Measurements from ENCODE around the gene PGBD1.

DNA sequence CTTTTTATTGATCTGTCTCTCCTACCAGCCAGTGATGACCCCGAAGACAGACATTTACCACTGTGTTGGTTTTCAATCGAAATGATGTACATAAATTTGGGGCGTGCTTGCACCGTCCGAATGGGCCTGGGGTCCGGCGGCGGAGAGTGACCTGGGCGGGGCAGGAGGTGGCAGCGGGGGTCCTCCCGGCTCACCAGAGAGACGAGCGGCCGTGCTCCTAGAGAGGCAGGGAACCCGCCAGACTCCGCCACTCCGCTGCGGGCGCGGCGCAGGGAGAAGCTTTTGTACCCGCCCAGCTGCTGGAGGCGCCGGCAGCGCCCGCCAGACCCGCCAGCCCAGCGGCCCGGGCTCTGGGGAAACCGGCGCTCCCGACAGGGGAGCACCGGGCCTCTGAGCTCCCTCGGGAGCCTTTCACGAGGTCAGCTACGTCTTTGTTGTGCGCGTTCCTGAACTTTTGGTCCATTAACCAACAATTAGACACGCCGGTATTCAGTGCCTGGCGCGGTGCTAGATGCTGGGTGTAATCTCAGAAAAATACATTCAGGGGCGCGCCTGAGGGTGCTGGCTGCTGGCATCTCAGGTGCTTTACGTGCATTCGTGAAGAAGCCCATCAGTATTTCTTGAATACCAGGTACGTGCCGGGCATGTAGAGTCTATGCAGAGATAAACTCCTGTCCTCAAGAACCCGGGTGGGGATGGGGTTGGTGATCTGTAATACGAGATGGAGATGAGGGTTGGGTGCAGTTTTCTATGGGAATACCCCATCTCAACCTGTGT, at the start of gene PGBD1:
- TF ChIP-seq POLR2A (IDR thresholded peaks at IDR 0.05; ENCODE audit: extremely low read depth, insufficient read length) (peak; percentile 33), CTCF (IDR thresholded peaks at IDR 0.05; ENCODE audit: low read depth, low read length) (no peak)
